ENCODE measurements around the gene SKI.
A peak's percentile ranks its signal among the peaks of the same experiment; 100 is the strongest.

Gene SKI
- 133 to 265 (median 170) reads per million in 4 donors for total RNA-seq

DNA sequence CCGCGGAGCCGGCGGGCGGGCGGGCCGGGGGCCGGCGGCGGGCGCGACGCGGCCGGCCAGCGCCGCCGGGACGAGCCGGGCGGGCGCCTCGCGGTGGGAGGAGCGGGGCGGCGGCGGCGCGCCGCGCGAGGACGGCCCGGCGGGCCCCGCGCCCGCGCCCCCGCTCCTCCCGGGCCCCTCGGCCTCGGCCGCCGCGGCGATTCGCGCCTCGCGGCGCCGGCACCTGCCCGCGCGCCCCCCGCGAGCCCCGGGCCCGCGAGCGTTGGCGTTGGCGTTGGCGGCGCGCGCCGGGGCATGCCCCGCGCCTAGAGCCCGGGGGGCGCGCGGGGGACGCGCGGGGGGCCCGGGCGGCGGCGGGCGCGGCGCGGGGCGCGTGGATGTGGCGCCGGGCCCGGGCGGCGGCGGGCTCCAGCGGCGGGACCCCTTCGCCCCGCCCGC, at the start of gene SKI:
SKI (plus strand) TSS at position 163 of the 438 bp plus-strand sequence. CDS start 448 bp downstream, outside the sequence.
- DNase-seq: no peak

DNA sequence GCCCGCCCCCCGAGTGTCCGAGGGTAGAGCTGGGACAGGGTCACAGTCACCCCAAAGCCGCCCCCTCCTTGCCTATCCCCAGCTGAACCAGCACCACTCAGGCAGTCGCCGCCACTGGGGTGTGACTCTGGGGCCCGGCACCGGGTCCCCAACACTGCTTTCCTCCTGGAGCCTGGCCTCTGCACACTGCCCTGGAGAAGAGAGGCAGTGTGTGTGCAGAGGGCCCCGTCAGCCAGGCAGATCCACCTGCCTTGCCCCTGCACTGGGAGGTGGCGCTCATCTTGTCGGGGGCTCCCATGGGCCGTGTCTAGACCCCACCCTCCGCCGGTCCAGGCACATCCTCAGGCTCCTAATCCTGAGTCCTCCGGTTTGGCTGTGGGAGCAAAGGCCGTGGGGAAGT, 49.2 kb upstream of the SKI start:
- no peak for DNase-seq

- no peak for DNase-seq
Measured at GRCh38 chr1:2179283-2180013, 48.7 kb upstream of the SKI start.

DNA sequence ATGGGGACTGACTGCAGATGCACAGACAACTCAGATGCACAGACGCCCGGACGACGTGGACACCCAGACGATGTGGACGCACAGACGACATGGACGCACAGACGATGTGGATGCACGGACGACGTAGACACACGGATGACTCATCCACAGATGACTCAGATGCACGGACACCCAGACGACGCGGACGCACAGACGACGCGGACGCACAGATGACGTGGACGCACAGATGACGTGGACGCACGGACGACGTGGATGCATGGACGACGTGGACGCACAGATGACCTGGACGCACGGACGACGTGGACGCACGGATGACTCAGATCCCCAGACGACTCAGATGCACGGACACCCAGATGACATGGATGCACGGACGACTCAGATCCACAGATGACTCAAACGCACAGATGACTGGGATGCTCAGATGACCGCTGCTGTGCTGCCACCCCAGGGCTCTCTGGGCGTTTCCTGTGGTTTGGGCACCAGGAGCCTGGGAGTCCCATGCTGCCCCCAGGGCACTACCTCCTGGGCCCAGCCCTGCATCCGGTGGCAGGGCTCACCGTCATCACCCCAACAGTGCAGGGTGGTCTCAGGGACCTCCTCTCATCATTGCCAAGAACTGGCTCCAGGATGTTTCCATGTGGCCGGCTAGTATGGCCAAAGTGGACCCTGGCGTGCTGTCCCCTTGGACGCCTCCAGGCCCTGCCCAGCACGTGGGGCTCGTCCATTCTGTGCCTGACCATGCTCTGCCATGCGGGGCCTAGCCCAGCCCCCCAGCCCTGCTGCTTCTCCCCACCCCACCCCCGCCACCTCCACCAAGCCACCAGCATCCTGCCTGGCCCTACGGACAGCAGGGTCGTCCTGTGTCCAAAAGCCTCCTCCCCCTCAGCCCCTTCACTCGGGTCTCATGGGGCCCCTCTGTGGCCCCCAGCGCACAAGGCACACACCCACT, 47.5 kb upstream of the SKI start:
- no peak for DNase-seq

DNA sequence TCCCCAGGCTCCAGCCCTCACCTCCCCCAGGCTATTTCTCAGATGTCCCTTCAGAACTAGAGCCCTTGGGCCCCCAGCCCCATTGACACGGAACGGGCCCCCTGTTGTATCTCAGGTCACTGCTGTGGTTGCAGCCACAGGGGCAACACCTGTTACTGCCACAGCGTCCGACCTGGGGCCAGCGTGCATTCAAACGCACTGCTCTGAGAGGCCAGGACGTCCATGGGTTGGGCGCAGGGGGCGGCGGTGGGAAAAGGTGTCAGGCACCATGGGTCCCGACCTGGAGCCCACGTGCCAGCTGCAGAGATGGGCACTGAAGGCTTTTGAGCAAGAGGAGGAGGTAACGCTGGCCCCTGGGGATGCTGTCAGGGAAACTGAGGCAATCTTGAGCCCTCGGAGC, 46.8 kb upstream of the SKI start:
- no peak for DNase-seq

- no peak for DNase-seq
Measured at GRCh38 chr1:2181752-2182151, 46.4 kb upstream of the SKI start.

GRCh38 chr1:2182376-2182775, 45.7 kb upstream of the SKI start:
- DNase-seq: no peak

DNA sequence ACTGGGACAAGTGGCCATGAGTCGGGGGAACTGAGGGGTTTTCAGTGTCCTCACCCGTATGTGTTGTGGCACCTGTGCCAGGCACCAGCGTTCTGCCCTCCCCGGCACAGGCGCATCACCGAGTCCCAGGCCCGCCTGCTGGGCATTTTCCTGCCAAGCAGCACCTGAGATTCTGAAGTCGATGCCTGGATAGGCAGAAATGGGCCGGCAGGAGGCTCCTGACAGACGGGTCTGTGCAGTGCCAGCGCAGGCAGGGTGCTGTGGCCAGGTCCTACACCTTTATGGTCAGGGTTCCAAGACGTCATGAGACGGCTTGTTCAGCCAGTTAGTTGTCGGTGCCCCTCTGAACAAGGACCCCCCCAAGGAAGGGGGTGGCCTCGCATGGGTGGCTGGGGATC, 44.2 kb upstream of the SKI start:
- DNase-seq: no peak

DNA sequence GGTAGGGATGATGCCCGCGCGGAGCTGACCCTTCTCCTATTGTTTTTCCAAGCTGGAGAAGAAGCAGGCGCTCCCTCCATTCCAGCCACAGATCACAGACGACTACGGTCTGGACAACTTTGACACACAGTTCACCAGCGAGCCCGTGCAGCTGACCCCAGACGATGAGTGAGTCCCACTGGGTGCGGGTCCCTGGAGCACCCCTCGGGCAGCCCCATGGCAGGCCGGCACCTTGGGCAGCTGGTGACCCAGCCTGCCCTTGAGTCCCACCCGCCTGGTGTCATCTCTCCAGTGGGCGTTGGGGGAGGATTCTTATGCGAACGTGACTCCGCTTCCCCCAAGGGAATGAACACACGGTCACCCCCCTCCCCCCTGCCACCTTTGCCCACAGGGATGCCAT, 43.6 kb upstream of the SKI start:
- DNase-seq: no peak

GRCh38 chr1:2184934-2185333, 43.2 kb upstream of the SKI start:
- no peak for DNase-seq

GRCh38 chr1:2185880-2186855, 42.0 kb upstream of the SKI start:
- DNase-seq: no peak

- DNase-seq: no peak
Measured at GRCh38 chr1:2186901-2187300, 41.2 kb upstream of the SKI start.

- DNase-seq: no peak
Measured at GRCh38 chr1:2187619-2188018, 40.5 kb upstream of the SKI start.

DNA sequence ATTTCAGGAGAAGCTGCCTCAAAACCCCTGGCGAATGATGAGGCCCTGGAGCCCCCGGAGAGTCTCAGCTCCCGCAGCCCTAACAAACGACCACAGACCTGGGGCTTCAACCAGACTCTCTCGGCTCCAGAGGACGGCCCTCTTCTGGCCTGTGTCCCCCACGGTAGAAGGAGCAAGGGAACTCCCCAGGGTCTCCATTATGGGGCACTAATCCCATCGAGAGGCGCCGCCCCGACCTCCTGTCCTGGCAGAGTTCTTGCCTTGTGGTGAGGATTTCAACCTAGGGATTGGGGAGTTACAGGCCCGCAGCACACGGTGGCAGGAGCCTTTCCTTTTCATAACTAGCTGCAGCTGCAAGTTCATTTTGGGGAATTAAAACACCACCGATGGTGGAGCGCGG, 39.8 kb upstream of the SKI start:
- no peak for DNase-seq

DNA sequence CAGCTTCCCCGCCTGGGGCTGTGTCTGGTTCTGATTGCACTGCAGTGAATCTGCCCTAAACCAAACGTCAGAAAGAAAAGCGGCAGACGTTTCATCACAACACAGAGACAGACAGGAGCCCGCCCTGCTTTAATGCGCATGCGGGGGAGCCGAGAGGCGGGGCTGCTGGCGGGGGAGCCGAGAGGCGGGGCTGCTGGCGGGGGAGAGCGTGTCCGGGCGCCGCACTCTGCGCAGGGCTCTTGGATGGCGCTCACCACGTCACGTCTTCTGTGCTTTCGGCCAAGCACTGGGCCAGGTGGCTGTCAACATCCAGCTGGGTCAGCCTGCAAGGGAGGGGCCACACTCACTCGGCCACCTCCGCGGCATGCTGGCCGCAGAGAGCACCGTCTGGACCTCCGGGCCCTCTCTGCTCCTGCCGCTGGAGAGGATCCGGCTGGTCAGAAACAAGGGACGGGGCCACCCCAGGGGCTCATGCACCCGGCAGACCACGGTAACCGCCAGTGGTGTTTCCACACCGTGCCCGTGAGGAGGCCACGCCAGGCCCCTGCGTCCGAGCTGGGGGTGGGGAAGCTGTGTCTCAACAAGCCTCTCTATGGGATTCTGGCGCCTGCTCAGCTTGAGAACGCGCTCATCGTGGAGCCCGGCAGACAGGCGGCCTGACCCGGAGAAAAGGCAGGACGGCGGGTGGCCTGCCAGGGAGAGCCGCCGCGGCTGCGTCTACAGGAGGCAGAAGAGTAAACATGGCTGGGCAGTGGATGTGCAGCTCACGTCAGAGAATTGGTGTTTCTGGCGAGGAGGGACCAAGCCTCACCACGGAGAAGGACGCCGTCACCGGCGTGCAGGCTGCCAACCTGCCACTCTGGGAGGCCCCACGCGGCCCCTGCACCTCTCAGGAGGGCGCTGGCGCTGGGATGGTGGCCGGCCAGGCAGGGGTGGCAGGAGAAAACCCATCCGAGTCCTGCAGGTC, 38.4 kb upstream of the SKI start:
- DNase-seq: peak; percentile 83 to 88 (median 87)

DNA sequence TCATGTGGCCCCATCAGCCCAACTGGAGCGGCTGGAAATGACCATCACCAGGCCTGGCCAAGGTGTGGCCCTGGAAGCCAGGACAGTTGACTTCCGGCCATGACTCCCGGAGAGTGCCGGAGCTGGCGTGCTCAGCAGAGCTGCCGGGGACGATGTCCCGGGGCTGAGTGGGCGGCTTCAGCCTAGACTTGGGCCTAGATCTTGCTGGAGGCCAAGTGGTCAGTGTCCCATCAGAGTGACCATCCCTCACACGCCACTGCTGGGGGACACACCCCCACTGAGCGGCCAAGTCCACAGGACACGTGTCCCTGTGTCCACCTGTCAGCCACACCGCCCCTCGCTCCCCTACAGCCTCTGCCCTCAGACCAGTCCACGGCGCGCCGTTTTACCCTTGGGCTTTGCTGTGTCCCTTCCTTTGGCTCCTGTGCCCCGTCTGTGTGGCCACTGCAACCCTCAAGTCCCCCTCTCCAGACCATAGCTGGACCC, 37.6 kb upstream of the SKI start:
- no peak for DNase-seq

- DNase-seq: no peak
Measured at GRCh38 chr1:2192031-2192995, 35.8 kb upstream of the SKI start.

GRCh38 chr1:2193514-2194281, 34.4 kb upstream of the SKI start:
- no peak for DNase-seq

GRCh38 chr1:2194319-2194897, 33.7 kb upstream of the SKI start, which contains the start of gene FAAP20:
TSS of gene FAAP20 (minus strand) at chr1:2194772. CDS start at chr1:2194749, 23 bp downstream.
- peak in 2 of 5 donors; percentile 50 to 72 for DNase-seq

Measured in T-helper 1 cell (primary cell).